OCI-LY7 (cell line): Measurements from ENCODE around the gene FAM171A1.

ENCODE experiments used
- CTCF ChIP-seq: fragments of 200-600 bp; sonication (generic); conservative IDR thresholded peaks from 2 replicates; pipeline ENCODE4 v1.5.1; 2014; ENCODE audit warnings: mild to moderate bottlenecking, antibody characterized with exemption, low read length, moderate library complexity, mixed read lengths
- EZH2phosphoT487 ChIP-seq: fragments of 200-600 bp; sonication (generic); IDR thresholded peaks from 2 replicates; pipeline ENCODE4 v1.6.1; 2018; ENCODE audit warnings: low read depth, borderline replicate concordance, mild to moderate bottlenecking, mixed run types, antibody characterized with exemption, low read length, moderate library complexity, mixed read lengths

DNA sequence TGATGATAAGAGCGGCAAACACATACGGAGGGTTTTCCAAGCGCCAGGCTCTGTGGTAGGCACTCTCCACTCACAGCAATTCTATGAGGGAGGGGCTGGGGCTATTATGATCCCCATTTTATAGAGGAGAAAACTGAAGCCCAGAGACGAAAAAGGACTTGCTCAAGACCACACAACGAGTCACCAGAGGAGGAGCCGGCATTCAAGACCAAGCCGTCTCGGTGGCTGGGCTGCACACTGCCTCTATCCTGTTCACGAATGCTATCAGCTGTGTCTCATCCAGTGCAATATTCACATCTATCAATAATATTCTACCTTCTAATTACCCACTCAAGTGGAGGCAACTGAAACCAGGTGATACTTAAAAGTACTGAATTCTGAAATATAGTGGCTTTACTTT lies 134.7 kb downstream of the FAM171A1 start:
- no peak for TF ChIP-seq CTCF
- no peak for TF ChIP-seq EZH2phosphoT487
